Right ventricle myocardium inferior (tissue), 1 donor: ENCODE measurements around the gene C12orf43. TPM values are rescaled to one million over a fixed set of nuclear protein-coding genes. Genes with fewer than 3 reads are reported as not detected.

Experiments used
- ATAC-seq: fragments of 200-7000 bp; cut with Tn5 transposase; one replicate; pipeline ENCODE4 v1.9.1; 2020; ENCODE audit warnings: mild to moderate bottlenecking, moderate library complexity
- DNase-seq: peaks from one replicate; pipeline ENCODE4 v3.0.0; 2021; ENCODE audit errors: missing footprints
- intact Hi-C: fragments of 100-400 bp; cut with DNase I; formaldehyde crosslinking; loops from one replicate; pipeline ENCODE4 v1.11.0; 2022
- total RNA-seq: library from RNA; stranded (reverse); fragmentation: NEBNext Ultra II Directional; extraction: Animal tissue kit (Norgen Biotek cat#: 25700); gene quantifications from one replicate; pipeline ENCODE4 v1.2.1, GENCODE V29; 2021
- donor health status: DM: no; HTN: yes; CAD: no; lungs with severe emphysema.

C12orf43 gene
- total RNA-seq, 1 donor from 2014 or later, result 8.2 TPM

GRCh38 chr12:121004253-121004815 lies 12.0 kb downstream of the C12orf43 start:
- DNase-seq, result no peak
- no peak for ATAC-seq
- intact Hi-C loops, result no loop called here

- intact Hi-C loops, result no loop called here
- ATAC-seq (no peak), DNase-seq (no peak)
Observed at GRCh38 chr12:121003650-121004049, 12.6 kb downstream of the C12orf43 start.

- no peak for ATAC-seq
- intact Hi-C loops, result no loop called here
- peak; percentile 72 for DNase-seq
Observed at GRCh38 chr12:121001841-121002483, 14.3 kb downstream of the C12orf43 start.

- DNase-seq, result no peak
- intact Hi-C loops, result no loop called here
- no peak for ATAC-seq
Observed at GRCh38 chr12:121001060-121001459, 15.2 kb downstream of the C12orf43 start.

- intact Hi-C loops, result no loop called here
- DNase-seq (no peak), ATAC-seq (no peak)
Observed at GRCh38 chr12:121000530-121000929, 15.8 kb downstream of the C12orf43 start.

DNA sequence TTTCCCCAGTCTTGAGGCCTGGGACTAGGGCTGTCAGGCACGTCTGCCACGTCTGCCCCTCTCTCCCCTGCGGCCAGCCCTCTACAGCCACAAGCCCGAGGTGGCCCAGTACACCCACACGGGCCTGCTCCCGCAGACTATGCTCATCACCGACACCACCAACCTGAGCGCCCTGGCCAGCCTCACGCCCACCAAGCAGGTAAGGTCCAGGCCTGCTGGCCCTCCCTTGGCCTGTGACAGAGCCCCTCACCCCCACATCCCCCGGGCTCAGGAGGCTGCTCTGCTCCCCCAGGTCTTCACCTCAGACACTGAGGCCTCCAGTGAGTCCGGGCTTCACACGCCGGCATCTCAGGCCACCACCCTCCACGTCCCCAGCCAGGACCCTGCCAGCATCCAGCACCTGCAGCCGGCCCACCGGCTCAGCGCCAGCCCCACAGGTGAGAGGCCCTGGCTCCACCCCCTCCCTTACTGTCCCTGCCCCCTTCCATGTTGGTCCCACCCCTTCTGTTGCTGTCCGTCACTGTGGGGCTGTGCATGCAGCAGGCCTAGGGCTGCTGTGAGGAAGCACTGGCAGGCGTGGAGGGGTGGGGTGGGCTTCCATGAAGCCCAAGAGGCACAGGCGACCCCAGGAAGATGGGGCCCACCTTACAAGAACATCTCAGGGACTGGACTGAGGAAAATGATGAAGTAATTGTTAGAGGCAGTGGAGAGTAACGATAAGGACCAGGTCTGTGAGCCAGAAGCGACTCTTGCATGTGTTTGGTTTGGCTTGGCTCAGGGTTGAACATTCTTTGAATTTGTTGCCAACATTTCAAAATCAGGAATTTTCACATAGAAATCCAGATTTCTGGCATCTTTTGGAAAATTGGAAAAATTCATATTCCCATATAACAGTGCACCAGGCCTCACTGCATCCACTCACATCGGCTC lies 16.8 kb downstream of the C12orf43 start:
- no peak for ATAC-seq
- intact Hi-C loops, result no loop called here
- DNase-seq, result no peak

GRCh38 chr12:120998435-120998834 lies 17.9 kb downstream of the C12orf43 start:
- DNase-seq (no peak), ATAC-seq (no peak)
- intact Hi-C loops, result no loop called here

DNA sequence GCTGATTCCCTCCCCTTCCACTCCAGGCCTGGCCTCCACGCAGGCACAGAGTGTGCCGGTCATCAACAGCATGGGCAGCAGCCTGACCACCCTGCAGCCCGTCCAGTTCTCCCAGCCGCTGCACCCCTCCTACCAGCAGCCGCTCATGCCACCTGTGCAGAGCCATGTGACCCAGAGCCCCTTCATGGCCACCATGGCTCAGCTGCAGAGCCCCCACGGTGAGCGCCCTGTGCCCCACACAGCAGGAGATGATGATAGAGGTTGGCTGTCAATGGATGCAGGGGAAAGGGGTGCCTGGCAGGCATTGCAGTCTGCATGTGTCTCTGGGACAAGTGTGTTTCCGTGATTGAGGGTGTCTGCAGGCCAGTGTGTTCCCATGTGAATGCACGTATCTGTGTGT lies 18.8 kb downstream of the C12orf43 start:
- DNase-seq, result no peak
- intact Hi-C loops, result no loop called here
- ATAC-seq, result no peak

- intact Hi-C loops, result no loop called here
- ATAC-seq (no peak), DNase-seq (no peak)
Observed at GRCh38 chr12:120996133-120996746, 20.0 kb downstream of the C12orf43 start.

GRCh38 chr12:120994589-120995337 lies 21.5 kb downstream of the C12orf43 start:
- no peak for DNase-seq
- intact Hi-C loops, result no loop called here
- ATAC-seq, result no peak

GRCh38 chr12:120994059-120994458 lies 22.2 kb downstream of the C12orf43 start:
- intact Hi-C loops, result no loop called here
- DNase-seq, result no peak
- ATAC-seq, result no peak

DNA sequence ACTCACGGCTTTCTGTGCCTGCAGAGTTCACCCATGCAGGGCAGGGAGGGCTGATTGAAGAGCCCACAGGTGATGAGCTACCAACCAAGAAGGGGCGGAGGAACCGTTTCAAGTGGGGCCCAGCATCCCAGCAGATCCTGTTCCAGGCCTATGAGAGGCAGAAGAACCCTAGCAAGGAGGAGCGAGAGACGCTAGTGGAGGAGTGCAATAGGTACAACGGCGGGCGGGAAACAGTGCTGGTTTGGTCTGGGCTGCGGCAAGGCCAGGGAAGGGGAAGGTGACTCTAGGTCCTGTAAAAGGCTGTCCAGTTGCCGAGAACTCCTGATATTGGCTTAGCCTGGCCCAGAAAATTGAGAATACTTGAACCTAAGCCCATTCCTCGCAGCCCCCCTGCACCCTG lies 22.8 kb downstream of the C12orf43 start:
- no peak for DNase-seq
- no peak for ATAC-seq
- intact Hi-C loops, result no loop called here

DNA sequence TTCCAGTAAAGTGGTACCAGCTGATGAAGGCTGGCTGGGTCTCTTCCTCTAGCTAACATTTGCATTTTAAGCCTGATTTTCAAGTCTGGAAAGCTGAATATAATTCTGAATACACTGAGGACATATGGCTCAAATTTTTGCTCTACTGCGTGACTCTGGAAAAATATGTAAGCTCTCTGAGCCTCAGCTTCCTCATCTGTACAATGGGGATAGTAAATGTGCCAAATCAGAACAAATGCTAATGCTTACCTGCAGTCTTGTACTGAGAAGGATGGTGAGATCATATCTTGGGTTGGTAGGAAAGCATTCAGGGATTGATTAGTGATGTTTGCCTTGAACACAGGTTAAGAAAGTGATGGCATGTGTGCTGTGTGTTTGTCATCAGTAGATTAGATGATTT lies 23.3 kb downstream of the C12orf43 start:
- DNase-seq, result no peak
- no peak for ATAC-seq
- intact Hi-C loops, result no loop called here

GRCh38 chr12:120991965-120992364 lies 24.3 kb downstream of the C12orf43 start:
- no peak for ATAC-seq
- DNase-seq, result no peak
- intact Hi-C loops, result no loop called here

DNA sequence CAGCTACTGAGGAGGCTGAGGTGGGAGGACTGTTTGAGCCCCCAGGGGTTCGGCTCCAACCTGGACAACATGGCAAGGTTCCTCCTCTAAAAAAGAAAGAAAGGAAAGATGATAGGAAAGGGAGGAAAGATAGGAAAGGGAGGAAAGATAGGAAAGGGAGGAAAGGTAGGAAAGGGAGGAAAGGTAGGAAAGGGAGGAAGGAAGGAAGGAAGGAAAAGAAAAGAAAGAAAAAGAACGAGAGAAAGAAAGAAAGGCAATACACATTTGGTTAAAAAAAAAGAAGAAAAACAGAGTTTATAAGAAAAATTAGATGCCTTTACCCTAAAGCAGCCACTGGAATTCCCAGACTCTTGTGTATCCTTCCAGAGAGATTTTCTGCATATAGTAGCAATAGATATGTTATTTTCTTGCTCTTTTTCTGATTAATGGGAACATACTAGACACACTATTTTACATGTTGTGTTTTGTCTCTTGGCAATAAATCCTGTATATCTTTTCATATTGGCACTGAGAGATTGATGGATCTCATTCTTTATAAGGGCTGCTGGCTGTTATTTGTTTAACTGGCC lies 25.7 kb downstream of the C12orf43 start:
- intact Hi-C loops, result no loop called here

GRCh38 chr12:120989687-120990086 lies 26.6 kb downstream of the C12orf43 start:
- intact Hi-C loops, result no loop called here
- DNase-seq (no peak), ATAC-seq (no peak)

More for the DNA sequence above, 25.7 kb downstream of the C12orf43 start:
- DNase-seq (no peak), ATAC-seq (no peak)

- intact Hi-C loops, result no loop called here
- no peak for DNase-seq
- ATAC-seq, result no peak
Observed at GRCh38 chr12:120988658-120989057, 27.6 kb downstream of the C12orf43 start.

GRCh38 chr12:120988234-120988633 lies 28.1 kb downstream of the C12orf43 start:
- DNase-seq (no peak), ATAC-seq (no peak)
- intact Hi-C loops, result no loop called here
